IMR-90 (cell line): ENCODE measurements around the gene AKAP6. TPM values are rescaled to one million over a fixed set of nuclear protein-coding genes. Genes with fewer than 3 reads are reported as not detected.

Experiments
- ATAC-seq: fragments of 200-7000 bp; cut with Tn5 transposase; 2 replicates; pipeline ENCODE4 v1.9.1; 2020; ENCODE audit warnings: low read depth, mild to moderate bottlenecking, moderate library complexity
- BruUV-seq: library from RNA; stranded (reverse); fragments of 400-500 nt; replicated peaks from 2 replicates; lab custom pipeline; 2021; lab: Mats Ljungman, UMichigan
- CTCF ChIA-PET: fragments of 300-600 bp; formaldehyde crosslinking; extraction: SDS; loops from one replicate; lab custom pipeline; 2021; ENCODE audit warnings: antibody characterized with exemption; lab: Yijun Ruan, JAX
- POLR2A ChIA-PET: fragments of 300-600 bp; sonication (Branson Sonifier 250); formaldehyde crosslinking; loops from one replicate; lab custom pipeline; 2022; ENCODE audit warnings: antibody characterized with exemption; ENCODE audit not compliant: unreplicated experiment; lab: Charles Lee
- DNase-seq: peaks from one replicate; pipeline ENCODE4 v3.0.0; 2013
- H2AFZ ChIP-seq: replicated peaks from 2 replicates; pipeline ENCODE3; 2013; ENCODE audit warnings: low read length, mild to moderate bottlenecking; ENCODE audit not compliant: poor library complexity
- H2AK5ac ChIP-seq: 2 replicates; pipeline ENCODE4 v1.6.1; 2013; ENCODE audit warnings: low read depth, low read length, inconsistent platforms
- H2AK9ac ChIP-seq: replicated peaks from 2 replicates; pipeline ENCODE3; 2013; ENCODE audit warnings: mild to moderate bottlenecking, low read depth, low read length, moderate library complexity; ENCODE audit not compliant: poor library complexity
- H2BK120ac ChIP-seq: 2 replicates; pipeline ENCODE4 v1.6.1; 2013; ENCODE audit warnings: low read depth, low read length, inconsistent platforms
- H2BK15ac ChIP-seq: 3 replicates; pipeline ENCODE4 v1.6.1; 2013; ENCODE audit warnings: low read depth, low read length, inconsistent platforms
- H2BK20ac ChIP-seq: 2 replicates; pipeline ENCODE4 v1.6.1; 2013; ENCODE audit warnings: low read depth, mild to moderate bottlenecking, inconsistent platforms, low read length, moderate library complexity
- H2BK5ac ChIP-seq: 2 replicates; pipeline ENCODE4 v1.6.1; 2013; ENCODE audit warnings: mild to moderate bottlenecking, low read depth, low read length, inconsistent platforms; ENCODE audit not compliant: poor library complexity, severe bottlenecking
- H3K14ac ChIP-seq: replicated peaks from 2 replicates; pipeline ENCODE4 v1.6.1; 2013; ENCODE audit warnings: low read depth, low read length, inconsistent platforms
- H3K18ac ChIP-seq: 2 replicates; pipeline ENCODE4 v1.6.1; 2013; ENCODE audit warnings: low read depth, low read length, control low read depth
- H3K23ac ChIP-seq: 2 replicates; pipeline ENCODE4 v1.6.1; 2013; ENCODE audit warnings: low read depth, low read length, inconsistent platforms
- H3K27ac ChIP-seq: 2 replicates; pipeline ENCODE4 v1.5.1; 2013; ENCODE audit warnings: mild to moderate bottlenecking, control low read depth, low read length; ENCODE audit not compliant: insufficient read depth
- H3K27me3 ChIP-seq: 2 replicates; pipeline ENCODE4 v1.6.1; 2013; ENCODE audit warnings: low read length; ENCODE audit not compliant: control insufficient read depth, insufficient read depth
- H3K36me3 ChIP-seq: 2 replicates; pipeline ENCODE4 v1.6.1; 2013; ENCODE audit warnings: low read length, mixed read lengths; ENCODE audit not compliant: control insufficient read depth, insufficient read depth
- H3K4ac ChIP-seq: 2 replicates; pipeline ENCODE4 v1.6.1; 2013; ENCODE audit warnings: low read depth, low read length, inconsistent platforms
- H3K4me1 ChIP-seq: 2 replicates; pipeline ENCODE4 v1.6.1; 2013; ENCODE audit warnings: low read length, mixed read lengths; ENCODE audit not compliant: control insufficient read depth, insufficient read depth
- H3K4me2 ChIP-seq: 2 replicates; pipeline ENCODE4 v1.6.1; 2013; ENCODE audit warnings: low read depth, mild to moderate bottlenecking, control low read depth, low read length, moderate library complexity
- H3K4me3 ChIP-seq: 2 replicates; pipeline ENCODE4 v1.5.1; 2013; ENCODE audit warnings: low read depth, mild to moderate bottlenecking, control low read depth, low read length, moderate library complexity; ENCODE audit not compliant: insufficient read depth
- H3K56ac ChIP-seq: 2 replicates; pipeline ENCODE4 v1.6.1; 2013; ENCODE audit warnings: low read length, inconsistent platforms; ENCODE audit not compliant: insufficient read depth; ENCODE audit errors: extremely low read depth
- H3K79me1 ChIP-seq, 2 experiments: 2 replicates each; pipeline ENCODE4 v1.6.1; 2013; ENCODE audit warnings: low read length in 2 of 2, inconsistent platforms in 1 of 2, low read depth in 1 of 2
- H3K9ac ChIP-seq: 2 replicates; pipeline ENCODE4 v1.6.1; 2013; ENCODE audit warnings: low read depth, low read length, control low read depth
- H3K9me1 ChIP-seq: 2 replicates; pipeline ENCODE4 v1.6.1; 2013; ENCODE audit warnings: low read length, inconsistent platforms; ENCODE audit not compliant: insufficient read depth
- H3K9me3 ChIP-seq: 2 replicates; pipeline ENCODE4 v1.6.1; 2013; ENCODE audit warnings: low read length; ENCODE audit not compliant: control insufficient read depth, insufficient read depth
- H4K20me1 ChIP-seq: 2 replicates; pipeline ENCODE4 v1.6.1; 2013; ENCODE audit warnings: low read length, inconsistent platforms; ENCODE audit not compliant: insufficient read depth
- H4K5ac ChIP-seq: 2 replicates; pipeline ENCODE4 v1.6.1; 2013; ENCODE audit warnings: mild to moderate bottlenecking, low read depth, low read length, control low read depth
- H4K8ac ChIP-seq, 2 experiments: 2 replicates each; pipeline ENCODE4 v1.6.1; 2013; ENCODE audit warnings: low read depth in 2 of 2, low read length in 2 of 2, control low read depth in 1 of 2, inconsistent platforms in 1 of 2
- H4K91ac ChIP-seq: 2 replicates; pipeline ENCODE4 v1.6.1; 2013; ENCODE audit warnings: low read depth, low read length, inconsistent platforms; ENCODE audit not compliant: insufficient read depth
- BHLHE40 ChIP-seq: fragments of 150-350 bp; IDR thresholded peaks from 2 replicates; pipeline ENCODE4 v1.6.1; 2016; ENCODE audit warnings: mild to moderate bottlenecking, low read depth, low read length
- CEBPB ChIP-seq: IDR thresholded peaks from 2 replicates; pipeline ENCODE4 v1.6.1; 2012; ENCODE audit warnings: low read depth, low read length, improper control_type of control experiment
- CHD1 ChIP-seq: IDR thresholded peaks from 2 replicates; pipeline ENCODE4 v1.6.1; 2012; ENCODE audit warnings: low read depth, low read length, improper control_type of control experiment
- FOS ChIP-seq: fragments of 150-350 bp; IDR thresholded peaks from 2 replicates; pipeline ENCODE4 v1.6.1; 2016; ENCODE audit warnings: low read depth, low read length
- MAFK ChIP-seq: IDR thresholded peaks from 2 replicates; pipeline ENCODE4 v1.6.1; 2012; ENCODE audit warnings: low read depth, low read length, improper control_type of control experiment
- NFE2L2 ChIP-seq: fragments of 150-350 bp; IDR thresholded peaks from 2 replicates; pipeline ENCODE4 v1.6.1; 2016; ENCODE audit warnings: low read depth, mild to moderate bottlenecking, low read length
- POLR2A ChIP-seq: IDR thresholded peaks from 2 replicates; pipeline ENCODE4 v1.6.1; 2012; ENCODE audit warnings: mild to moderate bottlenecking, low read depth, low read length
- RCOR1 ChIP-seq: IDR thresholded peaks from 2 replicates; pipeline ENCODE4 v1.6.1; 2012; ENCODE audit warnings: mild to moderate bottlenecking, low read length, improper control_type of control experiment; ENCODE audit not compliant: insufficient replicate concordance
- RFX5 ChIP-seq: IDR thresholded peaks from 2 replicates; pipeline ENCODE4 v1.8.0; 2012; ENCODE audit warnings: low read depth, mild to moderate bottlenecking, low read length, moderate library complexity
- SMC3 ChIP-seq: fragments of 150-350 bp; IDR thresholded peaks from 2 replicates; pipeline ENCODE4 v1.6.1; 2016; ENCODE audit warnings: low read depth, mild to moderate bottlenecking, antibody characterized with exemption, low read length, moderate library complexity
- dilution Hi-C: fragments of 300-500 bp; cut with HindIII; formaldehyde crosslinking; loops from one replicate; pipeline ENCODE4 v1.14.3; 2018; ENCODE audit warnings: low sequenced_read_pairs; ENCODE audit not compliant: unreplicated experiment
- in situ Hi-C: fragments of 300-500 bp; cut with MboI; formaldehyde crosslinking; loops from 3 replicates; pipeline ENCODE4 v1.14.3; 2019; ENCODE audit warnings: low sequenced_read_pairs, inconsistent platforms, mixed read lengths
- intact Hi-C: fragments of 100-400 bp; cut with micrococcal nuclease; formaldehyde crosslinking; loops from 2 replicates; pipeline ENCODE4 v1.10.0; 2022
- polyA plus RNA-seq, 3 experiments: library from polyadenylated mRNA; depleted of rRNA; stranded (reverse); fragments of >200 nt; gene quantifications; 2 replicates each; pipeline ENCODE4 v1.2.3, GENCODE V29; 2012; ENCODE audit warnings: low replicate concordance in 1 of 3
- total RNA-seq: library from RNA; depleted of rRNA; stranded (reverse); fragments of >200 nt; gene quantifications from 2 replicates; pipeline ENCODE4 v1.2.3, GENCODE V29; 2012
- TF ChIP-seq, protein P1 (sequence below): conservative IDR thresholded peaks from 2 replicates; pipeline ENCODE4 v1.5.1; 2012; ENCODE audit warnings: mild to moderate bottlenecking, low read depth, low read length, improper control_type of control experiment
- TF ChIP-seq, protein P2 (sequence below): fragments of 150-350 bp; IDR thresholded peaks from 2 replicates; pipeline ENCODE4 v1.6.1; 2016; ENCODE audit warnings: low read depth, mild to moderate bottlenecking, low read length, moderate library complexity, borderline replicate concordance
- TF ChIP-seq, protein P3 (sequence below): fragments of 150-350 bp; IDR thresholded peaks from 2 replicates; pipeline ENCODE4 v1.6.1; 2017; ENCODE audit warnings: mild to moderate bottlenecking, antibody characterized with exemption, low read length, low read depth

The AKAP6 gene
- total and polyA plus RNA-seq, 2 of the 4 experiments (the other 2 are of a cell fraction) = 0.22 to 1.6 TPM

DNA sequence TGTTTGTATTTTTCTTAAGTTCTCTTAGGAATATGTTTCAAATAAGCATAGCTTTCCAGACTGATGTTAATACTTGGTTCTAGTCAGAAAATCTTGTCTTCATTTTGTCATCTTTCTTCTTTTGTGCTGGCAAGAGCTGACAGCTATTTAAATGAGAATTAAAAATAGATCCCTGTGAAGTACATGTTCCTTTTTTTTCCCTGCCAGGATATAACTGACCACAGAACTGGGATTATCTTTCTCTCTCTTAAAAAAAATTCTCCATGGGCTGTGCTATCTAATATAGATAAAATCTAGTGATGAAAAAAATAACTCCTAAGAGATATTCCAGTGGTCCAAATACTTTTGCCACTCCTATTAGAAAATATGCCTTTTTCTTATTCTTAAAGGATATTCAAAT is 163.4 kb downstream of the AKAP6 start:
- Histone ChIP-seq H2BK120ac (no peak overlapping the region), H2AK5ac (no peak overlapping the region), H2BK20ac (no peak overlapping the region), H3K9me3 (no peaks in the 10 kb centered on the region), H3K27me3 (no peaks in the 10 kb centered on the region), H3K18ac (no peak overlapping the region), H3K56ac (no peak overlapping the region), H3K23ac (no peak overlapping the region), H3K9me1 (0 out of 2 replicates have a peak, but pooled peaks cover 10% of the 10 kb centered on the region), H3K36me3 (no peaks in the 10 kb centered on the region), H4K20me1 (no peaks in the 10 kb centered on the region), H3K79me1 (no peaks in the 10 kb centered on the region), H4K91ac (no peak overlapping the region), H3K4me1 (peaks cover 18% of the 10 kb centered on the region), H2BK15ac (no peak overlapping the region), H3K9ac (no peak overlapping the region), H3K4me2 (no peak overlapping the region), H3K4ac (no peak overlapping the region), H4K8ac (no peak overlapping the region), H4K5ac (no peak overlapping the region), H3K27ac (no peak overlapping the region), H3K14ac (no peak overlapping the region), H2BK5ac (no peak overlapping the region), H2AFZ (no peak overlapping the region), H3K4me3 (no peak overlapping the region), H2AK9ac (no peak overlapping the region)
- DNase-seq = no peak
- BruUV-seq = no TSS peak
- ChIA-PET POLR2A (no interaction called here), CTCF (no interaction called here)
- TF ChIP-seq POLR2A (no peak), SMC3 (no peak), FOS (no peak), RCOR1 (no peak), RFX5 (no peak), NFE2L2 (no peak), CEBPB (no peak), BHLHE40 (no peak), MAFK (no peak), CHD1 (no peak)
- TF ChIP-seq, protein P1, sequence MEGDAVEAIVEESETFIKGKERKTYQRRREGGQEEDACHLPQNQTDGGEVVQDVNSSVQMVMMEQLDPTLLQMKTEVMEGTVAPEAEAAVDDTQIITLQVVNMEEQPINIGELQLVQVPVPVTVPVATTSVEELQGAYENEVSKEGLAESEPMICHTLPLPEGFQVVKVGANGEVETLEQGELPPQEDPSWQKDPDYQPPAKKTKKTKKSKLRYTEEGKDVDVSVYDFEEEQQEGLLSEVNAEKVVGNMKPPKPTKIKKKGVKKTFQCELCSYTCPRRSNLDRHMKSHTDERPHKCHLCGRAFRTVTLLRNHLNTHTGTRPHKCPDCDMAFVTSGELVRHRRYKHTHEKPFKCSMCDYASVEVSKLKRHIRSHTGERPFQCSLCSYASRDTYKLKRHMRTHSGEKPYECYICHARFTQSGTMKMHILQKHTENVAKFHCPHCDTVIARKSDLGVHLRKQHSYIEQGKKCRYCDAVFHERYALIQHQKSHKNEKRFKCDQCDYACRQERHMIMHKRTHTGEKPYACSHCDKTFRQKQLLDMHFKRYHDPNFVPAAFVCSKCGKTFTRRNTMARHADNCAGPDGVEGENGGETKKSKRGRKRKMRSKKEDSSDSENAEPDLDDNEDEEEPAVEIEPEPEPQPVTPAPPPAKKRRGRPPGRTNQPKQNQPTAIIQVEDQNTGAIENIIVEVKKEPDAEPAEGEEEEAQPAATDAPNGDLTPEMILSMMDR = no peak
- TF ChIP-seq, protein P2, sequence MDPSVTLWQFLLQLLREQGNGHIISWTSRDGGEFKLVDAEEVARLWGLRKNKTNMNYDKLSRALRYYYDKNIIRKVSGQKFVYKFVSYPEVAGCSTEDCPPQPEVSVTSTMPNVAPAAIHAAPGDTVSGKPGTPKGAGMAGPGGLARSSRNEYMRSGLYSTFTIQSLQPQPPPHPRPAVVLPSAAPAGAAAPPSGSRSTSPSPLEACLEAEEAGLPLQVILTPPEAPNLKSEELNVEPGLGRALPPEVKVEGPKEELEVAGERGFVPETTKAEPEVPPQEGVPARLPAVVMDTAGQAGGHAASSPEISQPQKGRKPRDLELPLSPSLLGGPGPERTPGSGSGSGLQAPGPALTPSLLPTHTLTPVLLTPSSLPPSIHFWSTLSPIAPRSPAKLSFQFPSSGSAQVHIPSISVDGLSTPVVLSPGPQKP = no peak
- TF ChIP-seq, protein P3, sequence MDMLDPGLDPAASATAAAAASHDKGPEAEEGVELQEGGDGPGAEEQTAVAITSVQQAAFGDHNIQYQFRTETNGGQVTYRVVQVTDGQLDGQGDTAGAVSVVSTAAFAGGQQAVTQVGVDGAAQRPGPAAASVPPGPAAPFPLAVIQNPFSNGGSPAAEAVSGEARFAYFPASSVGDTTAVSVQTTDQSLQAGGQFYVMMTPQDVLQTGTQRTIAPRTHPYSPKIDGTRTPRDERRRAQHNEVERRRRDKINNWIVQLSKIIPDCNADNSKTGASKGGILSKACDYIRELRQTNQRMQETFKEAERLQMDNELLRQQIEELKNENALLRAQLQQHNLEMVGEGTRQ = no peak
- no peak for ATAC-seq
- dilution Hi-C loops = no loop called here
- in situ Hi-C loops = no loop called here
- intact Hi-C loops = no loop called here
